ENCODE results near the gene ZNF487. TPM values are rescaled to one million over a fixed set of nuclear protein-coding genes. Genes with fewer than 3 reads are reported as not detected.
A peak's percentile ranks its signal among the peaks of the same experiment; 100 is the strongest.

Gene ZNF487
- total RNA-seq, 1 experiment from 2014 or later: 4.0 TPM

DNA sequence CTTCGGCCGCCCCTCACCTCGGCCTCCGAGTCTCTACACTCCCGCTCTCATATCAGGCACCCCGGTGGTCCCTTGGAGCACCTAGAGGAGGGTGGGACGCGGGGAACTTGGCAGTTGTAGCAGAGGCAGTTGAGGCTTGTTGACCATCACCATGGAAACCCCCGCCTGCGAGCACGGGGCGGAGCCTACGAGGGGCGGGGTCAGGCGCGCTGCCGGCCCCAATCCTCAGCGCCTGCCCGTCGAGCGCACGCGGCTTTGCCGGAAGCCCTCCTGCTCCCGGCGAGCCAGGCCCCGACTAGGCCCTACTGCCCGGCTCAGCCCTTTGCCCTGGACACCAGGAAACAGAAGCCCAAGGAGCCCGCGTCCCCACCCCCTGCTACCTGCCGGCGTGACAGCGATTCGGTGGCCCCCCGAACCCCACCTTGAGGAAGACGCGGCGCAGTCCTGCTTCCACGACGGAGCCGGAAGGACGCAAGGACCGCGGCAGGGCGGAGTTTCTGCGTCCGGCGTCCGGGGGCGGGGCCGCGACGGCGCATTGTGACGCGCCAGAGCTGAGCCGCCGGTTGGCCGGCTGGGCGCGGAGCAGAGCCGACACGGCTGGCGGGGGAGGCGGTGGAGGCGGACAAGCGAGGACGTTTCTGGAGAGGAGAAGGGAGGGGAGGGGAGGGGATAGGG, 28.1 kb upstream of the ZNF487 start, which contains the start of gene HNRNPF (continued):
- TF ChIP-seq, protein P1, sequence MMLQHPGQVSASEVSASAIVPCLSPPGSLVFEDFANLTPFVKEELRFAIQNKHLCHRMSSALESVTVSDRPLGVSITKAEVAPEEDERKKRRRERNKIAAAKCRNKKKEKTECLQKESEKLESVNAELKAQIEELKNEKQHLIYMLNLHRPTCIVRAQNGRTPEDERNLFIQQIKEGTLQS (IDR thresholded peaks at IDR 0.05): no peak
- TF ChIP-seq TCF7L2 (IDR thresholded peaks at IDR 0.05; ENCODE audit: borderline replicate concordance, extremely low read depth, insufficient read depth, insufficient read length) (peak; percentile 18), EZH2 (IDR thresholded peaks at IDR 0.05) (no peak), FOSL1 (IDR thresholded peaks at IDR 0.05; ENCODE audit: low read depth) (no peak)

DNA sequence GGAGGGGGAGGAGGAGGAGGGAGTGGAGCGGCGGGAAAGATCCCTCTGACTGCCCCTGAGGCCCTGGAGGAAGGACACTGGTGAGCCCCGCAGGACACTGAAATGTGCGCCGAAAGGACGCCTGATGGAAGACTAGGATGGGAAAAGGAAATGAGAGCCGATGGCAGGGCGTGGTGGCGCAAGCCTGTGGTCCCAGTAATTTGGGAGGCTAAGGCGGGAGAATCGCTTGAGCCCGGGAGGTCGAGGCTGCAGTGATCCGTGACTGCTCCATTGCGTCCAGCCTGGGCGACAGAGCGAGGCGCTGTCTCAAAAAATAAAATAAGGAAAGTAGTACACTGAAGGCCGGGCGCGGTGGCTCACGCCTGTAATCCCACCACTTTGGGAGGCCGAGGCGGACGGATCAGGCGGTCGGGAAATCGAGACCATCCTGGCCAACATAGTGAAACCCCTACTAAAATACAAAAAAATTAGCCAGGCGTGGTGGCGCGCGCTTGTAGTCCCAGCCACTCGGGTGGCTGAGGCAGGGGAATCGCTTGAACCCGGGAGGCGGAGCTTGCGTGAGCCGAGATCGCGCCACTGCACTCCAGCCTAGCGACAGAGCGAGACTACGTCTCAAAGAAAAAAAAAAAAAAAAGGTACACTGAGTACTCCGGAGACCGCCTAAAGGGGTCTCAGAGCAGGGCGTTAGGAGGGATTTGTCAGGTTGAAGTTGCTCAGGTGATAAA, 27.4 kb upstream of the ZNF487 start:
- H3K9me2 ChIP-seq (ENCODE audit: insufficient read depth): no peaks in the 10 kb centered on the region
- H3K27ac ChIP-seq (ENCODE audit: low read depth, low read length): peak overlapping the region; percentile 96
- peaks cover 11% of the 10 kb centered on the region; the same call in 1 of the 2 replicates for H4K20me1 ChIP-seq (ENCODE audit: insufficient read depth)
- no peaks in the 10 kb centered on the region for H3K27me3 ChIP-seq (ENCODE audit: insufficient read depth, low read length)
- peaks cover 51% of the 10 kb centered on the region for H3K79me2 ChIP-seq (ENCODE audit: insufficient read depth, low read length)
- no peaks in the 10 kb centered on the region; a peak in 1 of 4 replicates for H3K36me3 ChIP-seq (ENCODE audit: control insufficient read depth in 1 of 2, insufficient read depth in 2 of 2, low read length in 2 of 2)
- RAD21 ChIA-PET (ENCODE audit: low non-redundant PET in 1 of 2, low total read pairs in 2 of 2, uncharacterized antibody in 2 of 2, unreplicated experiment in 2 of 2): interaction anchor here in 1 of 2 experiments (0.6 kb wide), 2 partner anchors 10 to 13 kb away, joined by 3 to 6 read pairs; no protein-coding TSS in a partner anchor
- CTCF ChIA-PET: interaction anchor here (1.5 kb wide), 1 partner anchor 61 kb away, joined by 4 read pairs; no protein-coding TSS in a partner anchor
- H3K4me3 ChIP-seq (replicated peaks in 1 of 2; ENCODE audit: low read depth in 1 of 2, low read length in 2 of 2): peak overlapping the region; percentile 83 to 93
- peak; percentile 35 for ATAC-seq
- TSS peak; percentile 80 for BruUV-seq (replicated peaks)
- intact Hi-C loops (cut with micrococcal nuclease): loop anchor here (1.0 to 2.0 kb wide), 2 partner anchors 8 to 27 kb away; partner anchors contain the start of gene ZNF487
- H3K9ac ChIP-seq (ENCODE audit: low read length): peak overlapping the region; percentile 100
- TF ChIP-seq POLR2AphosphoS5 (IDR thresholded peaks at IDR 0.05; ENCODE audit: low read depth, low read length): peak; percentile 68
- 0 out of 2 replicates have a peak, but pooled peaks have one; percentile 44 for TF ChIP-seq SIN3A (IDR thresholded peaks at IDR 0.05; ENCODE audit: low read depth)
- TF ChIP-seq CBX3 (IDR thresholded peaks at IDR 0.05; ENCODE audit: low read depth): no peak
- no peak for TF ChIP-seq RAD21 (IDR thresholded peaks at IDR 0.05; ENCODE audit: low read depth)
- no peak for TF ChIP-seq ELF1 (IDR thresholded peaks at IDR 0.05; ENCODE audit: borderline replicate concordance, low read depth)
- TF ChIP-seq POLR2A (IDR thresholded peaks at IDR 0.05; ENCODE audit: borderline replicate concordance, extremely low read depth, insufficient read depth, insufficient read length): peak; percentile 60
- no peak for TF ChIP-seq CEBPB (IDR thresholded peaks at IDR 0.05; ENCODE audit: low read depth)
- TF ChIP-seq EZH2phosphoT487 (IDR thresholded peaks at IDR 0.05; ENCODE audit: borderline replicate concordance): no peak
- TF ChIP-seq SRF (IDR thresholded peaks at IDR 0.05; ENCODE audit: low read depth): no peak
- TF ChIP-seq, protein P1 (IDR thresholded peaks at IDR 0.05): no peak
- TF ChIP-seq, protein P2, sequence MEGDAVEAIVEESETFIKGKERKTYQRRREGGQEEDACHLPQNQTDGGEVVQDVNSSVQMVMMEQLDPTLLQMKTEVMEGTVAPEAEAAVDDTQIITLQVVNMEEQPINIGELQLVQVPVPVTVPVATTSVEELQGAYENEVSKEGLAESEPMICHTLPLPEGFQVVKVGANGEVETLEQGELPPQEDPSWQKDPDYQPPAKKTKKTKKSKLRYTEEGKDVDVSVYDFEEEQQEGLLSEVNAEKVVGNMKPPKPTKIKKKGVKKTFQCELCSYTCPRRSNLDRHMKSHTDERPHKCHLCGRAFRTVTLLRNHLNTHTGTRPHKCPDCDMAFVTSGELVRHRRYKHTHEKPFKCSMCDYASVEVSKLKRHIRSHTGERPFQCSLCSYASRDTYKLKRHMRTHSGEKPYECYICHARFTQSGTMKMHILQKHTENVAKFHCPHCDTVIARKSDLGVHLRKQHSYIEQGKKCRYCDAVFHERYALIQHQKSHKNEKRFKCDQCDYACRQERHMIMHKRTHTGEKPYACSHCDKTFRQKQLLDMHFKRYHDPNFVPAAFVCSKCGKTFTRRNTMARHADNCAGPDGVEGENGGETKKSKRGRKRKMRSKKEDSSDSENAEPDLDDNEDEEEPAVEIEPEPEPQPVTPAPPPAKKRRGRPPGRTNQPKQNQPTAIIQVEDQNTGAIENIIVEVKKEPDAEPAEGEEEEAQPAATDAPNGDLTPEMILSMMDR (IDR thresholded peaks at IDR 0.05 in 2 of 3, conservative IDR thresholded peaks at IDR 0.05 in 1 of 3; ENCODE audit: borderline replicate concordance in 1 of 3, insufficient read depth in 1 of 3, low read depth in 2 of 3, low read length in 2 of 3): no peak
- no peak for TF ChIP-seq FOSL1 (IDR thresholded peaks at IDR 0.05; ENCODE audit: low read depth)
- DNase-seq (ENCODE audit: low read depth, low spot score): no peak
- H3K9me3 ChIP-seq (ENCODE audit: control insufficient read depth in 1 of 2, insufficient read depth in 1 of 2, low read depth in 1 of 2, low read length in 2 of 2): no peaks in the 10 kb centered on the region
- no peak overlapping the region for H2AFZ ChIP-seq (ENCODE audit: low read depth, low read length, poor library complexity, severe bottlenecking)
- POLR2A ChIA-PET: interaction anchor here (0.8 to 2.2 kb wide), 5 partner anchors 9 to 55 kb away, joined by 3 to 6 read pairs (median 3); partner anchors contain the start of gene ZNF487
- H3K4me2 ChIP-seq (ENCODE audit: low read length): peak overlapping the region; percentile 93
- H3K4me1 ChIP-seq (ENCODE audit: control insufficient read depth in 1 of 2, insufficient read depth in 2 of 2, low read length in 2 of 2): peaks cover 28 to 46% of the 10 kb centered on the region in 2 experiments

Data from HCT116 (cell line).